BJ (cell line): Measurements from ENCODE around the gene LRRC1. TPM values are rescaled to one million over a fixed set of nuclear protein-coding genes. Genes with fewer than 3 reads are reported as not detected.

Experiments used
- CTCF ChIA-PET: fragments of 350-600 bp; formaldehyde crosslinking; extraction: SDS; loops from one replicate; lab custom pipeline; 2021; ENCODE audit warnings: antibody characterized with exemption, inconsistent platforms; lab: Yijun Ruan, JAX
- POLR2A ChIA-PET: fragments of 300-600 bp; sonication (Branson Sonifier 250); formaldehyde crosslinking; extraction: SDS; loops from one replicate; lab custom pipeline; 2021; ENCODE audit warnings: antibody characterized with exemption; lab: Charles Lee
- DNase-seq: peaks from one replicate; pipeline ENCODE4 v3.0.0-alpha.2; 2011; ENCODE audit warnings: low read depth
- H3K27me3 ChIP-seq: 2 replicates; pipeline ENCODE4 v1.6.0; 2011; ENCODE audit warnings: low read length; ENCODE audit not compliant: control insufficient read depth, insufficient read depth
- H3K36me3 ChIP-seq: 2 replicates; pipeline ENCODE4 v1.5.1; 2011; ENCODE audit warnings: low read length; ENCODE audit not compliant: control insufficient read depth, insufficient read depth
- H3K4me3 ChIP-seq: 2 replicates; pipeline ENCODE4 v1.5.1; 2011; ENCODE audit warnings: low read depth, mild to moderate bottlenecking, control low read depth, low read length
- CTCF ChIP-seq: IDR thresholded peaks from 2 replicates; pipeline ENCODE4 v1.5.1; 2011; ENCODE audit warnings: low read depth, mild to moderate bottlenecking, control low read depth, inconsistent platforms, low read length, moderate library complexity; ENCODE audit not compliant: insufficient read depth
- polyA plus RNA-seq: library from polyadenylated mRNA; depleted of rRNA; stranded (reverse); fragments of >200 nt; gene quantifications from 2 replicates; pipeline ENCODE4 v1.2.3, GENCODE V29; 2011

Gene LRRC1
- polyA plus RNA-seq, 1 experiment = 4.3 TPM

GRCh38 chr6:53944091-53944490 is 149.3 kb downstream of the LRRC1 start:
- no peak for TF ChIP-seq CTCF
- Histone ChIP-seq H3K36me3 (no peaks in the 10 kb centered on the region), H3K4me3 (no peak overlapping the region), H3K27me3 (no peaks in the 10 kb centered on the region; the same call in 1 of the 2 replicates)
- ChIA-PET CTCF (interaction anchor here (1.0 to 4.8 kb wide), 3 partner anchors 11 to 215 kb away, joined by 3 to 30 read pairs (median 3); no protein-coding TSS in a partner anchor), POLR2A (no interaction called here)
- DNase-seq = no peak

DNA sequence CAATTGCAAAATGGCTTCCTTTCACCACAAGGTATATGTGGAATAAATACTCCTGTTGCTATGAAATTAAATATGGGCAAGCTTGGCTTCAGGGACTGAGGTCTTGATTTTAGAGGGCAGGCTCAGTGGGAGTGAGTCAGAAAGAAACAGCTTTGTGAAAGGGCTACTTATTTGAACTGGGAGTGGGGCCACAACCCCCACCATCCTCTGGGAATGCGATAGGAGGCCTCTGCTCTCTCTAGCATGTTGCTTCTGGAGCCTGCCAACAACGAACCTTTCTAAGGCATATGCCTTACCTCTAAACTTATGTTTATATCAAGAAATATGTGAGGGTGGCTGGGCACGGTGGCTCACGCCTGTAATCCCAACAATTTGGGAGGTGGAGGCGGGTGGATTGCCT is 149.7 kb downstream of the LRRC1 start:
- H3K36me3 ChIP-seq = no peaks in the 10 kb centered on the region
- CTCF ChIA-PET = interaction anchor here (1.0 to 4.8 kb wide), 2 partner anchors 11 to 12 kb away, joined by 3 to 30 read pairs; no protein-coding TSS in a partner anchor
- no peak for TF ChIP-seq CTCF
- DNase-seq = no peak
- POLR2A ChIA-PET = no interaction called here
- no peak overlapping the region for H3K4me3 ChIP-seq
- H3K27me3 ChIP-seq = no peaks in the 10 kb centered on the region; the same call in 1 of the 2 replicates

DNA sequence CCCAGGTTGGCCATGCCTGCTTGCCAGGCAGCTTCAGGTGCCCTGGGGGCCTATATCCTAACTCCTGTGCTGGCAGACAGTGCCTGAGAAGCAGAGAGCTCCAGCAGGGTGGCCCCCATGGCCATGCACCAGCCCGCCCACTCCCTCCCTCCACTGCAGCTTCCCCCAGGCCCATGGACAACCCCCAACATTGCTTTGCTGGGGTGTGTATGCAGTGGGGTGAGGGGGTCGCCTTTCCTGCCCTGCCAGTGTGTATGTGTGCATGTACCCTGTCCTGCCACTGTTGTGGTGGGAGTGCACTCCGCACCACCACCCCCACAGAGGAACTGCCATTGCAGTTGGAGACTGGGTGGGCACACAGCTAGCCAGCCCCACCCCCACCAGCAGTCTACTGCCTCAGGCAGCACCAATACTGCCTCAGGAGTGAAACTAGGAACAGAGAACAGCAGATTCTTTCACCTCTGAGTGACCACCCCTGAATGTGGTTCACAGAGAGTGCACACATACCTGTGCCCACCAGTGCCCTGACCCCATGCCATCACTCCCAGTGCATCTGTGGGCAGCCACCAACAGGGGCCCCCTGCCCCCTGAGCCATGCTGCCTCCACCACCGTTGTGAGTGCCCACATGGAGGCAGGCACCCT is 151.1 kb downstream of the LRRC1 start:
- Histone ChIP-seq H3K4me3 (no peak overlapping the region), H3K27me3 (no peaks in the 10 kb centered on the region; the same call in 1 of the 2 replicates), H3K36me3 (no peaks in the 10 kb centered on the region)
- no peak for TF ChIP-seq CTCF
- DNase-seq = no peak
- POLR2A ChIA-PET = no interaction called here
- CTCF ChIA-PET = interaction anchor here (2.5 kb wide), 1 partner anchor 217 kb away, joined by 5 read pairs; no protein-coding TSS in a partner anchor

GRCh38 chr6:53947780-53948179 is 153.0 kb downstream of the LRRC1 start:
- TF ChIP-seq CTCF = no peak
- ChIA-PET CTCF (interaction anchor here (1.0 to 2.5 kb wide), 3 partner anchors 18 to 226 kb away, joined by 3 to 5 read pairs (median 5); no protein-coding TSS in a partner anchor), POLR2A (no interaction called here)
- Histone ChIP-seq H3K27me3 (no peaks in the 10 kb centered on the region; the same call in 1 of the 2 replicates), H3K4me3 (no peak overlapping the region), H3K36me3 (no peaks in the 10 kb centered on the region)
- no peak for DNase-seq

GRCh38 chr6:53951383-53951782 is 156.6 kb downstream of the LRRC1 start:
- ChIA-PET CTCF (interaction anchor here (1.0 kb wide), 1 partner anchor 232 kb away, joined by 6 read pairs; no protein-coding TSS in a partner anchor), POLR2A (no interaction called here)
- DNase-seq = no peak
- peaks cover 2% of the 10 kb centered on the region for H3K27me3 ChIP-seq
- no peaks in the 10 kb centered on the region for H3K36me3 ChIP-seq
- no peak overlapping the region for H3K4me3 ChIP-seq
- no peak for TF ChIP-seq CTCF
